ENCODE results near the gene RPUSD4. TPM values are rescaled to one million over a fixed set of nuclear protein-coding genes. Genes with fewer than 3 reads are reported as not detected.

Gene RPUSD4
- total and polyA plus RNA-seq, 2 donors (not counting 1 experiment from before 2014, with no cell fraction given) = 24.5 to 50.4 TPM

DNA sequence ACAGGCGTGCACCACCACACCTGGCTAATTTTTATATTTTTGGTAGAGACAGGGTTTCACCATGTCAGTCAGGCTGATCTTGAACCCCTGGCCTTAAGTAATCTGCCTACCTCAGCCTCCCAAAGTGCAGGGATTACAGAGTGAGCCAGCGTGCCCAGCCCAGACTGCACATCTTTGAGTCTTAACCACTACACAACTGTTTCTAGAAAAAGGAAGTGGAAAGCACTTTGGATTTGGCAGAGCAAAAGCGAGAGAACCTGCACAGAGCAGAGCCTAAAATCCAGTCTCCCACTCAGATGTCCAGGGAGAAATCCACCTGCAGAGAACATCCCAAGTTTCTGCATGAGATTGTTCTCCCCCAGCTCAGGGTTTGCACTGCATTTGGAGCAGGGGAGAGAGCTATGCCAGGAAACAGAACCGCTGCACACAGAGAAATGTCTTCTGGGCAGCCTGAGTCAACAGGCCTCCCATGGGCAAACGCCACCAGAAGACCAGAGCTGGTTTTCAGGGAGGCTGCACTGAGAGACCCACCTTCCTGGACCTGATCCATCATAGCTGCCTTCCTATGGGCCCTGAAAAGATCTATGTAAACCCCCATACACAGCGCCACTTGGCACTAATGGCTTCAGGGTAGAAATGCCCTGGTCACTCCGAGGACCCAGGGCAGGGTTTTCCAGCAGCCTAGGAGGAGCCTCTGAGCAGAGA, 54.0 kb downstream of the RPUSD4 start:
- H3K36me3 ChIP-seq (replicated peaks in 1 of 2; ENCODE audit: control extremely low read depth in 1 of 2, control insufficient read depth in 1 of 2, extremely low read depth in 1 of 2, insufficient read depth in 2 of 2, low read length in 1 of 2) = no peaks in the 10 kb centered on the region
- H3K79me2 ChIP-seq (ENCODE audit: control insufficient read depth, insufficient read depth, low read length) = no peaks in the 10 kb centered on the region
- no peak overlapping the region for H2AFZ ChIP-seq (ENCODE audit: insufficient read depth, low read depth, low read length, poor library complexity, severe bottlenecking)
- ChIA-PET CTCF (no interaction called here), POLR2A (no interaction called here)
- no peak overlapping the region for H3K9ac ChIP-seq (ENCODE audit: low read length)
- ATAC-seq (ENCODE audit: low read depth) (no peak), DNase-seq (no peak)
- TF ChIP-seq, protein P1, sequence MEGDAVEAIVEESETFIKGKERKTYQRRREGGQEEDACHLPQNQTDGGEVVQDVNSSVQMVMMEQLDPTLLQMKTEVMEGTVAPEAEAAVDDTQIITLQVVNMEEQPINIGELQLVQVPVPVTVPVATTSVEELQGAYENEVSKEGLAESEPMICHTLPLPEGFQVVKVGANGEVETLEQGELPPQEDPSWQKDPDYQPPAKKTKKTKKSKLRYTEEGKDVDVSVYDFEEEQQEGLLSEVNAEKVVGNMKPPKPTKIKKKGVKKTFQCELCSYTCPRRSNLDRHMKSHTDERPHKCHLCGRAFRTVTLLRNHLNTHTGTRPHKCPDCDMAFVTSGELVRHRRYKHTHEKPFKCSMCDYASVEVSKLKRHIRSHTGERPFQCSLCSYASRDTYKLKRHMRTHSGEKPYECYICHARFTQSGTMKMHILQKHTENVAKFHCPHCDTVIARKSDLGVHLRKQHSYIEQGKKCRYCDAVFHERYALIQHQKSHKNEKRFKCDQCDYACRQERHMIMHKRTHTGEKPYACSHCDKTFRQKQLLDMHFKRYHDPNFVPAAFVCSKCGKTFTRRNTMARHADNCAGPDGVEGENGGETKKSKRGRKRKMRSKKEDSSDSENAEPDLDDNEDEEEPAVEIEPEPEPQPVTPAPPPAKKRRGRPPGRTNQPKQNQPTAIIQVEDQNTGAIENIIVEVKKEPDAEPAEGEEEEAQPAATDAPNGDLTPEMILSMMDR (IDR thresholded peaks at IDR 0.05) = no peak
- Mint-ChIP-seq H3K27ac (no peak overlapping the region), H3K4me1 (no peaks in the 10 kb centered on the region), H3K4me3 (no peak overlapping the region), H3K27me3 (peaks cover 8% of the 10 kb centered on the region), H3K9me3 (ENCODE audit: insufficient read depth) (peaks cover 4% of the 10 kb centered on the region)
- H3K27ac ChIP-seq (ENCODE audit: low read length in 2 of 2) = no peak overlapping the region
- H4K20me1 ChIP-seq (ENCODE audit: control insufficient read depth, insufficient read depth, low read length, poor library complexity, severe bottlenecking) = no peaks in the 10 kb centered on the region
- H3K4me1 ChIP-seq (ENCODE audit: control insufficient read depth in 2 of 2, insufficient read depth in 2 of 2, low read length in 2 of 2) = no peaks in the 10 kb centered on the region
- intact Hi-C loops (cut with micrococcal nuclease) = no loop called here
- WGBS (ENCODE audit: insufficient coverage) = 78% methylated on average over 4 of the region's 7 CpGs
- H3K4me3 ChIP-seq (ENCODE audit: control extremely low read depth in 1 of 5, extremely low read depth in 1 of 5, insufficient read depth in 1 of 5, low read depth in 2 of 5, low read length in 4 of 5) = no peak overlapping the region
- H3K27me3 ChIP-seq (replicated peaks in 1 of 4; ENCODE audit: control extremely low read depth in 1 of 4, control insufficient read depth in 3 of 4, insufficient read depth in 4 of 4, low read length in 3 of 4) = no peaks in the 10 kb centered on the region
- no peak overlapping the region for H3K4me2 ChIP-seq (replicated peaks; ENCODE audit: low read depth, low read length, poor library complexity, severe bottlenecking)
- H3K9me3 ChIP-seq (ENCODE audit: control extremely low read depth in 1 of 3, control insufficient read depth in 2 of 3, insufficient read depth in 1 of 3, low read length in 2 of 3) = no peaks in the 10 kb centered on the region

DNA sequence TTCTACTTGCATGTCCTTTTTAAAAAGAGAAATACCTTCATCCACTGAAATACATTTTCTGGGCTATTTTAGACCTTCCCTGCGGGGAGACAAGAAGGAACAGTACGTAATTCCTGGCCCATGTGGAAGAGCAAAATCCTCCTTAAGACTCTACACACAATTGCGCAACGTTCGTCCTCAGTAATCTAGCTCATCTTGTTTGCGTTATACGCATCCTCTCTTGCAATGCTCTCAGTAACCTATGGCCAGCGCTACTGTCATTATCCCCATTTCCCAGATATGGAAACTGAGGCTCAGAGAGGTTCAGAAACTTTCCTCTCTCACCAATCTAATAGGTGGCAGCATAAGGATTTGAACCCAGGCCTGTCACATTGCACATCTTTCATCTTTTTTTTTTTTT, 54.6 kb downstream of the RPUSD4 start:
- intact Hi-C loops (cut with micrococcal nuclease) = no loop called here
- Mint-ChIP-seq H3K4me1 (no peaks in the 10 kb centered on the region), H3K4me3 (no peak overlapping the region), H3K27ac (no peak overlapping the region), H3K9me3 (ENCODE audit: insufficient read depth) (peaks cover 8% of the 10 kb centered on the region), H3K27me3 (peaks cover 10% of the 10 kb centered on the region)
- 78% methylated on average over 8 of the region's 8 CpGs for WGBS (ENCODE audit: insufficient coverage)
- ChIA-PET CTCF (no interaction called here), POLR2A (no interaction called here)
- H3K4me1 ChIP-seq (ENCODE audit: control insufficient read depth in 2 of 2, insufficient read depth in 2 of 2, low read length in 2 of 2) = no peaks in the 10 kb centered on the region
- no peaks in the 10 kb centered on the region for H3K79me2 ChIP-seq (ENCODE audit: control insufficient read depth, insufficient read depth, low read length)
- no peaks in the 10 kb centered on the region for H3K36me3 ChIP-seq (replicated peaks in 1 of 2; ENCODE audit: control extremely low read depth in 1 of 2, control insufficient read depth in 1 of 2, extremely low read depth in 1 of 2, insufficient read depth in 2 of 2, low read length in 1 of 2)
- no peak overlapping the region for H2AFZ ChIP-seq (ENCODE audit: insufficient read depth, low read depth, low read length, poor library complexity, severe bottlenecking)
- no peak for ATAC-seq (ENCODE audit: low read depth)
- H3K9me3 ChIP-seq (ENCODE audit: control extremely low read depth in 1 of 3, control insufficient read depth in 2 of 3, insufficient read depth in 1 of 3, low read length in 2 of 3) = no peaks in the 10 kb centered on the region
- TF ChIP-seq, protein P1 (IDR thresholded peaks at IDR 0.05) = no peak
- no peak for TF ChIP-seq EZH2 (IDR thresholded peaks at IDR 0.05; ENCODE audit: borderline replicate concordance, insufficient read depth, low read depth, low read length, poor library complexity, severe bottlenecking)
- no peaks in the 10 kb centered on the region for H4K20me1 ChIP-seq (ENCODE audit: control insufficient read depth, insufficient read depth, low read length, poor library complexity, severe bottlenecking)
- no peak for DNase-seq
- no peaks in the 10 kb centered on the region for H3K27me3 ChIP-seq (replicated peaks in 1 of 4; ENCODE audit: control extremely low read depth in 1 of 4, control insufficient read depth in 3 of 4, insufficient read depth in 4 of 4, low read length in 3 of 4)
- H3K27ac ChIP-seq (ENCODE audit: low read length in 2 of 2) = no peak overlapping the region
- H3K4me3 ChIP-seq (ENCODE audit: control extremely low read depth in 1 of 5, extremely low read depth in 1 of 5, insufficient read depth in 1 of 5, low read depth in 2 of 5, low read length in 4 of 5) = no peak overlapping the region
- no peak overlapping the region for H3K4me2 ChIP-seq (replicated peaks; ENCODE audit: low read depth, low read length, poor library complexity, severe bottlenecking)
- no peak overlapping the region for H3K9ac ChIP-seq (ENCODE audit: low read length)

Measured in B cell (primary cell).